ENCODE measurements around the gene ZNF74. TPM values are rescaled to one million over a fixed set of nuclear protein-coding genes. Genes with fewer than 3 reads are reported as not detected.
A peak's percentile ranks its signal among the peaks of the same experiment; 100 is the strongest.

The ZNF74 gene
- total RNA-seq, 2 donors from 2014 or later = 5.9 to 6.9 TPM

GRCh38 chr22:20437613-20438426 is 43.9 kb downstream of the ZNF74 start, which contains the start of gene SCARF2:
TSS of gene SCARF2 (minus strand) at chr22:20437825. CDS start at chr22:20437754, 71 bp downstream.
- DNase-seq (ENCODE audit: low spot score) = peak; percentile 86
- intact Hi-C loops (cut with DNase I) = no loop called here

GRCh38 chr22:20438427-20438677 is 44.4 kb downstream of the ZNF74 start:
- intact Hi-C loops (cut with DNase I) = no loop called here

GRCh38 chr22:20438678-20439492 is 44.9 kb downstream of the ZNF74 start:
- DNase-seq (ENCODE audit: low spot score) = peak; percentile 82
- intact Hi-C loops (cut with DNase I) = no loop called here

More at GRCh38 chr22:20438427-20438677, 44.4 kb downstream of the ZNF74 start:
- DNase-seq (ENCODE audit: low spot score) = no peak

- peak; percentile 42 for DNase-seq (ENCODE audit: low spot score)
- intact Hi-C loops (cut with DNase I) = no loop called here
Observed at GRCh38 chr22:20439556-20439927, 45.6 kb downstream of the ZNF74 start.

- intact Hi-C loops (cut with DNase I) = no loop called here
- DNase-seq (ENCODE audit: low spot score) = peak; percentile 64
Observed at GRCh38 chr22:20439928-20440575, 46.1 kb downstream of the ZNF74 start.

GRCh38 chr22:20440637-20441591 is 47.0 kb downstream of the ZNF74 start:
- intact Hi-C loops (cut with DNase I) = no loop called here
- peak; percentile 64 for DNase-seq (ENCODE audit: low spot score)

- intact Hi-C loops (cut with DNase I) = no loop called here
- peak; percentile 83 for DNase-seq (ENCODE audit: low spot score)
Observed at GRCh38 chr22:20441631-20442484, 47.9 kb downstream of the ZNF74 start.

GRCh38 chr22:20442485-20443284 is 48.7 kb downstream of the ZNF74 start:
- peak; percentile 50 for DNase-seq (ENCODE audit: low spot score)
- intact Hi-C loops (cut with DNase I) = no loop called here

- intact Hi-C loops (cut with DNase I) = no loop called here
- no peak for DNase-seq (ENCODE audit: low spot score)
Observed at GRCh38 chr22:20444325-20444724, 50.4 kb downstream of the ZNF74 start.

GRCh38 chr22:20446383-20446970 is 52.5 kb downstream of the ZNF74 start:
- no peak for DNase-seq (ENCODE audit: low spot score)
- intact Hi-C loops (cut with DNase I) = no loop called here

GRCh38 chr22:20448630-20449029 is 54.7 kb downstream of the ZNF74 start:
- intact Hi-C loops (cut with DNase I) = no loop called here
- no peak for DNase-seq (ENCODE audit: low spot score)

GRCh38 chr22:20449819-20450550 is 56.0 kb downstream of the ZNF74 start:
- intact Hi-C loops (cut with DNase I) = loop anchor here in 1 of 2 donors (10.0 kb wide), 1 partner anchor 45 kb away; no protein-coding TSS in a partner anchor
- no peak for DNase-seq (ENCODE audit: low spot score)

- no peak for DNase-seq (ENCODE audit: low spot score)
- intact Hi-C loops (cut with DNase I) = loop anchor here in 1 of 2 donors (10.0 kb wide), 1 partner anchor 46 kb away; no protein-coding TSS in a partner anchor
Observed at GRCh38 chr22:20450551-20450906, 56.6 kb downstream of the ZNF74 start.

GRCh38 chr22:20451129-20451778 is 57.3 kb downstream of the ZNF74 start:
- DNase-seq (ENCODE audit: low spot score) = peak; percentile 7

GRCh38 chr22:20451920-20452319 is 58.0 kb downstream of the ZNF74 start:
- intact Hi-C loops (cut with DNase I) = loop anchor here in 1 of 2 donors (10.0 kb wide), 1 partner anchor 47 kb away; no protein-coding TSS in a partner anchor

More at GRCh38 chr22:20451129-20451778, 57.3 kb downstream of the ZNF74 start:
- intact Hi-C loops (cut with DNase I) = loop anchor here in 1 of 2 donors (10.0 kb wide), 1 partner anchor 46 kb away; no protein-coding TSS in a partner anchor

More at GRCh38 chr22:20451920-20452319, 58.0 kb downstream of the ZNF74 start:
- no peak for DNase-seq (ENCODE audit: low spot score)
